K562 (cell line): ENCODE measurements around the gene THEM5. TPM values are rescaled to one million over a fixed set of nuclear protein-coding genes. Genes with fewer than 3 reads are reported as not detected.
A peak's percentile ranks its signal among the peaks of the same experiment; 100 is the strongest.

ENCODE experiments used
- ATAC-seq: fragments of 200-7000 bp; cut with Tn5 transposase; 3 replicates; pipeline ENCODE4 v1.9.1; 2020; ENCODE audit warnings: moderate library complexity
- BruUV-seq: library from RNA; stranded (reverse); fragments of 400-500 nt; replicated peaks from 2 replicates; lab custom pipeline; 2021; lab: Mats Ljungman, UMichigan
- CTCF ChIA-PET: fragments of 300-600 bp; formaldehyde crosslinking; extraction: SDS; loops from one replicate; lab custom pipeline; 2021; ENCODE audit warnings: low intra/inter-chr PET ratio; lab: Yijun Ruan, JAX
- POLR2A ChIA-PET: fragments of 300-600, 350-650 bp; sonication (Branson Sonifier 250); formaldehyde crosslinking; extraction: SDS; loops from one replicate; lab custom pipeline; 2021; ENCODE audit warnings: antibody characterized with exemption, inconsistent platforms; lab: Yijun Ruan, JAX
- DNase-seq, 4 experiments: peaks; one replicate each; pipeline versions ENCODE4 v3.0.0 to v3.0.0-alpha.2; 2011 to 2018; ENCODE audit warnings: low spot score in 3 of 4, mixed read lengths in 3 of 4; ENCODE audit errors: extremely low read depth in 1 of 4
- FAIRE-seq: peaks from 2 replicates; lab custom pipeline; 2011; peaks lifted over from hg19 to GRCh38; lab: Jason Lieb, UNC
- H2AFZ ChIP-seq: 2 replicates; pipeline ENCODE4 v1.6.0; 2011; ENCODE audit warnings: low read depth, low read length, control low read depth, inconsistent platforms
- H3K27ac ChIP-seq: fragments of 200-600 bp; 3 replicates; pipeline ENCODE4 v1.8.0; 2011; ENCODE audit warnings: low read depth, mild to moderate bottlenecking, control low read depth, inconsistent platforms, low read length, moderate library complexity, mixed read lengths; ENCODE audit errors: extremely low read depth
- H3K27me3 ChIP-seq, 2 experiments: fragments of 300-600 bp in 1 of 2; 2 replicates in 1 of 2; 3 replicates in 1 of 2; pipeline versions ENCODE4 v1.6.0 to v1.8.0; 2011; ENCODE audit warnings: inconsistent platforms in 2 of 2, low read length in 2 of 2, mild to moderate bottlenecking in 1 of 2, mixed read lengths in 1 of 2, moderate library complexity in 1 of 2; ENCODE audit not compliant: control insufficient read depth in 2 of 2, insufficient read depth in 2 of 2
- H3K36me3 ChIP-seq: fragments of 300-600 bp; 3 replicates; pipeline ENCODE4 v1.8.0; 2011; ENCODE audit warnings: mild to moderate bottlenecking, low read length, inconsistent platforms; ENCODE audit not compliant: control insufficient read depth, insufficient read depth
- H3K4me1 ChIP-seq, 2 experiments: fragments of 200-600 bp in 1 of 2; replicated peaks in 1 of 2; 2 replicates in 1 of 2; 3 replicates in 1 of 2; pipeline versions ENCODE4 v1.5.1 to v1.8.0; 2011; ENCODE audit warnings: inconsistent platforms in 2 of 2, low read length in 2 of 2, mild to moderate bottlenecking in 1 of 2, mixed read lengths in 1 of 2, moderate library complexity in 1 of 2; ENCODE audit not compliant: control insufficient read depth in 2 of 2, insufficient read depth in 2 of 2
- H3K4me2 ChIP-seq: 2 replicates; pipeline ENCODE4 v1.6.1; 2011; ENCODE audit warnings: low read length, control low read depth, inconsistent platforms, mixed read lengths; ENCODE audit not compliant: insufficient read depth
- H3K4me3 ChIP-seq: fragments of 200-600 bp; sonication (generic), shearing (Covaris generic); 2 replicates; pipeline ENCODE4 v1.5.1; 2016; ENCODE audit warnings: control low read depth, inconsistent platforms
- H3K79me2 ChIP-seq: fragments of 200-600 bp; 3 replicates; pipeline ENCODE4 v1.8.0; 2011; ENCODE audit warnings: low read length, inconsistent platforms; ENCODE audit not compliant: control insufficient read depth, insufficient read depth
- H3K9ac ChIP-seq, 2 experiments: 2 replicates each; pipeline versions ENCODE4 v1.6.0 to v1.6.1; 2011; ENCODE audit warnings: low read depth in 2 of 2, low read length in 2 of 2, control low read depth in 1 of 2, inconsistent platforms in 1 of 2, mild to moderate bottlenecking in 1 of 2, mixed read lengths in 1 of 2; ENCODE audit not compliant: insufficient read depth in 1 of 2
- H3K9me1 ChIP-seq: one replicate; pipeline ENCODE4 v1.6.0; 2011; ENCODE audit warnings: inconsistent platforms, mild to moderate bottlenecking, low read length, moderate library complexity; ENCODE audit not compliant: control insufficient read depth, insufficient read depth
- H3K9me3 ChIP-seq: replicated peaks from 2 replicates; pipeline ENCODE4 v1.5.1; 2011; ENCODE audit warnings: low read depth, low read length, inconsistent platforms; ENCODE audit not compliant: control insufficient read depth, insufficient read depth
- H4K20me1 ChIP-seq: replicated peaks from 2 replicates; pipeline ENCODE4 v1.6.1; 2011; ENCODE audit warnings: low read length, inconsistent platforms, mixed read lengths; ENCODE audit not compliant: control insufficient read depth, insufficient read depth
- ATF3 ChIP-seq, 2 experiments: fragments of 450-650 bp in 1 of 2; sonication (generic) in 1 of 2; formaldehyde crosslinking in 1 of 2; IDR thresholded peaks in 1 of 2; conservative IDR thresholded peaks in 1 of 2; 2 replicates each; pipeline versions ENCODE4 v1.6.1 to v1.8.1; 2016 to 2023; ENCODE audit warnings: mild to moderate bottlenecking in 2 of 2, moderate library complexity in 2 of 2, inconsistent platforms in 1 of 2, missing genetic modification reagents in 1 of 2
- C11orf30 ChIP-seq: fragments of 450-650 bp; IDR thresholded peaks from 2 replicates; pipeline ENCODE4 v1.6.1; 2016; ENCODE audit warnings: low read depth, mild to moderate bottlenecking
- ETS2 ChIP-seq: IDR thresholded peaks from 2 replicates; pipeline ENCODE4 v1.6.1; 2016; ENCODE audit warnings: borderline replicate concordance, missing genetic modification characterization, mild to moderate bottlenecking, moderate library complexity, missing compliant biosample characterization; ENCODE audit not compliant: poor library complexity, severe bottlenecking
- KAT8 ChIP-seq: fragments of 450-650 bp; IDR thresholded peaks from 2 replicates; pipeline ENCODE4 v1.6.1; 2016; ENCODE audit warnings: low read depth, mild to moderate bottlenecking
- MAFG ChIP-seq: fragments of 450-650 bp; conservative IDR thresholded peaks from 2 replicates; pipeline ENCODE4 v1.6.1; 2016; ENCODE audit warnings: missing genetic modification characterization, missing compliant biosample characterization
- MIER1 ChIP-seq: fragments of 450-650 bp; IDR thresholded peaks from 2 replicates; pipeline ENCODE4 v1.6.1; 2016; ENCODE audit warnings: antibody characterized with exemption, mild to moderate bottlenecking, low read depth
- MYNN ChIP-seq, 2 experiments: sonication (generic); formaldehyde crosslinking in 1 of 2; IDR thresholded peaks; 2 replicates each; pipeline versions ENCODE4 v1.5.0 to v1.6.1; 2016 to 2020; ENCODE audit warnings: antibody characterized with exemption in 1 of 2, missing genetic modification reagents in 1 of 2
- OTX1 ChIP-seq: fragments of 450-650 bp; formaldehyde crosslinking; IDR thresholded peaks from 2 replicates; pipeline ENCODE4 v1.4.0; 2022; ENCODE audit warnings: mild to moderate bottlenecking
- PHB2 ChIP-seq: fragments of 450-650 bp; IDR thresholded peaks from 2 replicates; pipeline ENCODE4 v1.6.1; 2017; ENCODE audit warnings: low read depth
- SMAD4 ChIP-seq: fragments of 250-450 bp; sonication (Bioruptor Pico); conservative IDR thresholded peaks from 2 replicates; pipeline ENCODE4 v1.8.0; 2021; ENCODE audit warnings: inconsistent platforms, mild to moderate bottlenecking, moderate library complexity
- SRSF3 ChIP-seq: fragments of 200-400 bp; formaldehyde crosslinking; IDR thresholded peaks from 2 replicates; pipeline ENCODE4 v1.6.1; 2016; ENCODE audit warnings: mild to moderate bottlenecking, low read length, moderate library complexity; ENCODE audit not compliant: insufficient read depth
- SRSF7 ChIP-seq: fragments of 200-400 bp; formaldehyde crosslinking; optimal IDR thresholded peaks from 2 replicates; pipeline ENCODE3; 2017; ENCODE audit warnings: mild to moderate bottlenecking, low read depth, low read length
- TCF15 ChIP-seq: fragments of 250-450 bp; sonication (Bioruptor Pico); IDR thresholded peaks from 2 replicates; pipeline ENCODE4 v1.8.0; 2022; ENCODE audit warnings: moderate library complexity, mild to moderate bottlenecking, inconsistent platforms
- TRIM28 ChIP-seq: fragments of 450-650 bp; IDR thresholded peaks from 2 replicates; pipeline ENCODE4 v1.6.1; 2017
- TSHZ1 ChIP-seq: fragments of 250-450 bp; sonication (Bioruptor Pico); IDR thresholded peaks from 2 replicates; pipeline ENCODE4 v1.4.0; 2020; ENCODE audit warnings: mild to moderate bottlenecking, moderate library complexity
- YY1 ChIP-seq, 3 experiments: IDR thresholded peaks; 2 replicates each; pipeline ENCODE4 v1.6.1; 2011; ENCODE audit warnings: low read length in 2 of 3, mild to moderate bottlenecking in 2 of 3, moderate library complexity in 2 of 3, borderline replicate concordance in 1 of 3, control low read depth in 1 of 3, low read depth in 1 of 3; ENCODE audit not compliant: insufficient read depth in 3 of 3, insufficient replicate concordance in 2 of 3, control insufficient read depth in 1 of 3, insufficient read length in 1 of 3; ENCODE audit errors: extremely low read depth in 1 of 3
- ZNF316 ChIP-seq: fragments of 450-650 bp; IDR thresholded peaks from 2 replicates; pipeline ENCODE4 v1.6.1; 2016
- WGBS: fragments of 100-300 bp; shearing (Covaris generic); methylation state at CpG from one replicate; pipeline ENCODE4 v1.1.6; 2016; ENCODE audit warnings: low coverage, mixed read lengths; ENCODE audit not compliant: insufficient coverage; ENCODE audit errors: missing lambda C conversion rate; 5-methylcytosine and 5-hydroxymethylcytosine counted together
- in situ Hi-C: fragments of 300-500 bp; cut with MboI; formaldehyde crosslinking; loops from 4 replicates; pipeline ENCODE4 v1.15.0; 2018; ENCODE audit warnings: inconsistent platforms, mixed read lengths
- intact Hi-C: fragments of 100-400 bp; cut with micrococcal nuclease; formaldehyde crosslinking; loops from 2 replicates; pipeline ENCODE4 v1.14.2; 2022
- polyA plus RNA-seq, 8 experiments: library from polyadenylated mRNA; depleted of rRNA in 4 of 8; stranded (reverse) in 5 of 8; unstranded in 3 of 8; fragments of >200 nt; fragmentation: Nextera tagmentation in 2 of 8; fragmentation: Illumina TruSeq in 1 of 8; extraction: Ambion mirVana in 2 of 8; extraction: Trizol in 1 of 8; gene quantifications; 2 replicates each; pipeline versions ENCODE4 v1.2.1 to v1.2.3, GENCODE V29; 2011 to 2014; ENCODE audit warnings: inconsistent platforms in 1 of 8, missing spikeins in 1 of 8
- total RNA-seq, 7 experiments: library from RNA; depleted of rRNA in 6 of 7; stranded (reverse); fragments of >200 nt in 6 of 7; fragmentation: Illumina TruSeq in 2 of 7; extraction: Trizol in 2 of 7; gene quantifications; 2 replicates each; pipeline versions ENCODE4 v1.2.1 to v1.2.3, GENCODE V29; 2011 to 2021; ENCODE audit warnings: low replicate concordance in 1 of 7

Gene THEM5
- total and polyA plus RNA-seq, 9 of the 15 experiments (the other 6 are each of a cell fraction or from before 2014, with no cell fraction given): not detected

- CTCF ChIA-PET: no interaction called here
- BruUV-seq: no TSS peak
- intact Hi-C loops (no loop called here), in situ Hi-C loops (no loop called here)
- ATAC-seq: peak; percentile 46; the same call in 2 of the 3 replicates
- no peaks in the 10 kb centered on the region for H3K9me1 ChIP-seq
- POLR2A ChIA-PET: interaction anchor here (0.6 to 4.1 kb wide), 6 partner anchors 11 to 34 kb away, joined by 3 to 21 read pairs (median 6); partner anchors contain the start of gene THEM4
- H2AFZ ChIP-seq: peak overlapping the region; percentile 32; the same call in 1 of the 2 replicates
- H3K9me3 ChIP-seq: no peaks in the 10 kb centered on the region; the same call in 1 of the 2 replicates
- H3K4me3 ChIP-seq: no peak overlapping the region
- no peaks in the 10 kb centered on the region for H3K27me3 ChIP-seq
- peaks cover 64% of the 10 kb centered on the region for H3K79me2 ChIP-seq
- FAIRE-seq: peak; percentile 44
- H3K27ac ChIP-seq: peak overlapping the region; percentile 14; the same call in 1 of the 3 replicates
- DNase-seq: no peak
- no peaks in the 10 kb centered on the region for H4K20me1 ChIP-seq
- peaks cover 12 to 16% of the 10 kb centered on the region in 2 experiments; a peak in 4 of 5 replicates for H3K4me1 ChIP-seq
- peak overlapping the region; percentile 34 to 65; a peak in 2 of 4 replicates for H3K9ac ChIP-seq
- peaks cover 38% of the 10 kb centered on the region for H3K36me3 ChIP-seq
- WGBS: 49% methylated on average over 10 of the region's 10 CpGs
- peak overlapping the region; percentile 34; the same call in 1 of the 2 replicates for H3K4me2 ChIP-seq
- TF ChIP-seq MAFG (tag) (peak; percentile 47), KAT8 (no peak), PHB2 (no peak), MIER1 (no peak), SRSF7 (no peak), ATF3 (IDR thresholded peaks at IDR 0.05) (peak; percentile 39; the same call in 1 of the 2 replicates), ATF3 (CRISPR knock-in tag; conservative IDR thresholded peaks at IDR 0.05) (no peak), OTX1 (CRISPR knock-in tag) (no peak), ETS2 (tag) (no peak), TSHZ1 (CRISPR knock-in tag) (no peak), MYNN (IDR thresholded peaks at IDR 0.05) (no peak), MYNN (CRISPR knock-in tag; IDR thresholded peaks at IDR 0.05) (no peak), ZNF316 (peak; percentile 60), SMAD4 (CRISPR knock-in tag) (no peak), SRSF3 (no peak), TRIM28 (no peak), TCF15 (no peak), C11orf30 (peak; percentile 78), YY1 (IDR thresholded peaks at IDR 0.05; ENCODE audit: borderline replicate concordance in 1 of 3, control insufficient read depth in 1 of 3, extremely low read depth in 1 of 3, insufficient read depth in 3 of 3, insufficient read length in 1 of 3, insufficient replicate concordance in 2 of 3, low read depth in 1 of 3, low read length in 2 of 3) (peak in 1 of 3 experiments; percentile 27)
These were observed 44.5 kb upstream of the THEM5 start for GRCh38 chr1:151897991-151898431.
